ENCODE results near the gene RPA3.

DNA sequence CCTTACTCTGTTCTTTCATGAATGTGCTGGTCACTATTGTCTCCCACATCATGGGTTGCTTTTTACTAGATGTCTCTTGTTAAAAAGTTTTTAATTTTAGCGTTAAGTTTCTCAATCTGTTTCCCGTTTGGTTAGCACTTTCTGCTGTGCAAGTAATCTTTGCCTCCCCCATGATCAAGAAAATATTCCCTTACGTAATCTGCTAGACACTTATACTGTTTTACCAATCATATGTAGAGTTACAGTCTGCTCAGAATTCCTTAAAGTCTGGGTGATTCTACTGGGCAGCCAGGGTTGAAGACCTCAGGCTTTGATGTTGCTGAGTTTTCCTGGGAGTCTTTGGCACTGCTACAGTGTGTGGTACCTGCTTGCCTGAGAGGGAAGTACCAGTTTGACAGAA lies 38.2 kb upstream of the RPA3 start:
- TF ChIP-seq, protein P1, sequence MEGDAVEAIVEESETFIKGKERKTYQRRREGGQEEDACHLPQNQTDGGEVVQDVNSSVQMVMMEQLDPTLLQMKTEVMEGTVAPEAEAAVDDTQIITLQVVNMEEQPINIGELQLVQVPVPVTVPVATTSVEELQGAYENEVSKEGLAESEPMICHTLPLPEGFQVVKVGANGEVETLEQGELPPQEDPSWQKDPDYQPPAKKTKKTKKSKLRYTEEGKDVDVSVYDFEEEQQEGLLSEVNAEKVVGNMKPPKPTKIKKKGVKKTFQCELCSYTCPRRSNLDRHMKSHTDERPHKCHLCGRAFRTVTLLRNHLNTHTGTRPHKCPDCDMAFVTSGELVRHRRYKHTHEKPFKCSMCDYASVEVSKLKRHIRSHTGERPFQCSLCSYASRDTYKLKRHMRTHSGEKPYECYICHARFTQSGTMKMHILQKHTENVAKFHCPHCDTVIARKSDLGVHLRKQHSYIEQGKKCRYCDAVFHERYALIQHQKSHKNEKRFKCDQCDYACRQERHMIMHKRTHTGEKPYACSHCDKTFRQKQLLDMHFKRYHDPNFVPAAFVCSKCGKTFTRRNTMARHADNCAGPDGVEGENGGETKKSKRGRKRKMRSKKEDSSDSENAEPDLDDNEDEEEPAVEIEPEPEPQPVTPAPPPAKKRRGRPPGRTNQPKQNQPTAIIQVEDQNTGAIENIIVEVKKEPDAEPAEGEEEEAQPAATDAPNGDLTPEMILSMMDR (IDR thresholded peaks at IDR 0.05): no peak
- TF ChIP-seq POLR2A (IDR thresholded peaks at IDR 0.05): no peak

Measured in lower leg skin (tissue), 3 donors.